GM21390 (cell line): Measurements from ENCODE around the gene CYGB.

Source experiments
- ATAC-seq: cut with Tn5 transposase; IDR thresholded peaks from one replicate; pipeline ENCODE4 v1.9.1; 2021; ENCODE audit not compliant: unreplicated experiment

Gene CYGB

DNA sequence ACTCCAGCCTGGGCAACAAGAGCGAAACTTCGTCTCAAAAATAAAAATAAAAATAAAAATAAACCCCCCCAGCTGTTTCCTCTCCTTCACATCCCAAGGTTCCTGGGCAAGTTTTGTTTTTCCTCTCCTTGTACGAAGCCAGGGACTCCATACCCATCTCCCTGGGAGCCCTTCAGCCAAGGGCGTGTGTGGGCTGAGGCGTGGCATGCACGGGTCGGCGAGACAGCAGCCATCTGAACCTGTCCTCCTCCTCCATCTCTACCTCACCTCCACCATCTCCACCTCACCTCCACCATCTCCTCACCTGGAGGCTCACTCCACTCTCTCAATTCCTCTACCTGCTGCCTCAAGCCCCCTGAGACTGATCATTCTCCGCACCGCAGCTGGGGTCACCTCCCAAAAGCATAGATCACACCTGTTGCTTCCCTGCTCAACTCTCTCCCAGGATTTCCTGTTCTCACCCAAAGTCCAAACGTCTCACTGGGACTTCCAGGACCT, 53.2 kb downstream of the CYGB start:
- ATAC-seq, result no peak

DNA sequence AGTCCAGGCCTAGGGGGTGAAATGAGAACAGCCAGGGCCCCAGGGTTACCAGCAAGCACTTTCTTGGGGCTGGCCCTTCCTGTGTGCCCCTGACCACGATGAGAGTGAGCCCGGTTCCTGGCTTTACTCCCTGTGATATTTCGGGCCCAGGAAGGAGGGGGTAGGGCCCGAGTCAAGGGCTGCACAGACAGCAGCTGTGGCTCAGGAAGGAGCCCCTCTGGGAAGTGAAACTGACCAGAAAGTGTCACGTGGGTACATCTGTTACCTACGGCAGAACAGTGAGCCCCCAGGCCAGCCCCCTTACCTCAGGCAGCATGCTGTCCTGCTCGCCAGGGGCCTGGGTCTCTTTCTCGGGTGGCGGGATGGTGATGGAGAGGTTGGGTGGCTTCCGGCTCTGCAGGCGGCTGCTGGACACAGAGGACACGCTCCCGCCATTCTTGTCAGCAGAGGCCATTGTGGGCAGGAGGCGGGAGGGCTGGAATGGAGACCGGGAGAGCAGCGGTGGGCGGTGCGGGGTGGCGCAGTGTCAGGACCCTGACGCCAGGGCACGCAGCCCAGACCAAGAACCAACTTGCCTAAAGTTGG, 56.3 kb downstream of the CYGB start:
- peak; percentile 54 for ATAC-seq

DNA sequence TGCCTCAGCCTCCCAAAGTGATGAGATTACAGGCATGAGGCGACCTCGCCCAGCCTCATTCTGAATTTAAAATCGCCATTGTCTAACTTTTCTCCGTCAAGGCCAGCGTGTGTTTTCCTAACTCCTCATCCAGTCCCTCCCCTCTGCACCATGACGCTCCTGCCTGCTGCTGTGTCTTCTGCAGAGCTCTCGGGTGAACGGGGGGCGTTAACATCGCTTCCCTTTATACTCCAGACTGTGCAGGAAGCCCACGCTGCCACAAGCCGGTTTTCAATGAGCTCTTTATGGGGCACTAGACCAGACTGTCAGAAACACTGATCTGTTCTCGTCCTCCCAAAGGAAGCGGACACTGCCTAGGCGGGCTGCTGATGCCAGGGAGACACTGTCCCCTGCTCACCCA, 56.9 kb downstream of the CYGB start:
- peak; percentile 4 for ATAC-seq

DNA sequence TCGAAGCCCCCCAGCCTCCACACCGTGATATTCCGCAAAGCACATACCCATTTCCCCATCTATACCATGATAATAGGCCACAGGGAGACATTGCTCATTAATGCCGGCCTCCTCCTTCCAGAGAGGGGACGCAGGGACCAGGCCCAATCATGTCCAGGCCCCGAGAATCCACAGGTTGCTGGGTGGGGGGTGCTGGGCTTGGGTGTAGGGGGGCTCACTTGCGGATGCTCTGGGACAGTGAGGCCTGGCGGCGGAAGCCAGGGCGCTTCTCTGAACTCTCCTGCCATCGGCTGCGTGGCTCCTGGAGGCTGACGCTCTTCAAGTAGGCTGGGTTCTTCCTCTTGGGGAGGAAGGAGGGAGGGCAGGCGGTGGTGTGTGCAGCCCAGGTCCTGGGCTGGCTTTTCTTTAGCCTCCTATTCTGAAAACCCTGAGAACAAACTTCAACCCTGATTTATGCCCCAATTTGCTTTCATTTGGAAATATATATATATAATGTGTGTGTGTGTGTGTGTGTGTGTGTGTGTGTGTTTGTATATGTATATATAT, 57.9 kb downstream of the CYGB start:
- ATAC-seq, result no peak

DNA sequence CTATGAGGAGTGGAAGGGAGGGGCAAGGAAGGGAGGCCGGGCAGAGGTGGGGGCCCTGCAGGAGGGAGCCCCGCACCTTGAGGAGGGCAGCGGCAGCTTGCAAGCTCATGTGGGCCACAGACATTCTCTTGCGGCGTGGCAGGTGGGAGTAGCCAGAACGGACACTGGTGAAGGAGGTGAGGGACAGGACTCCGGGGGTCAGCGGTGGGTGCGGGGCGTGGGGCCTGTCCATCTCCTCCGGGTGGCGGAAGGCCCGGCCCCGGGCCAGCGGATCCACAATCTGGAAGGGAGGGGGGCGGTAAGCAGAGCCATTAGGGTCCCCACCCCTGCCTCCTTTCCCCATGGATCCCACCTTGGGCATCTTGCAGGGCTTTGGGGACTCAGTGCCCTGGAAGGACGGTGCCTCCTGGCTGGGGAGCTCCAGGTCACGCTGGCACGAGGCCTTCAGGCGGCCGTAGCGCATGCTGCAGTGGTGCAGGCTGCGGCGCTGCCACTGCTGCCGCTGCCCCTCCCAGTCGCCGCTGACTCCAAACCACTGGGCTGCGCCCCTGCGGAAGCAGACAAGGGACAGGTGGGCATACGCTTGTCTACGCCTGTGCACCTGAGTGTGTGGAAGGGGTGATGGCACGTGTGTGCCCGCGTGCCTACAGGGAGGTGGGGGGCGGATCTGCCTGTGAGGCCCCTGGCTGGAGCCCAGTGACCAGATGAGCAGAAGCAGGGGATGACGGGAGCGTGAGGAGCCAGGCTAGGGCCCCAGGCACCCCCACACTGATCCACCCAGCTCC, 58.6 kb downstream of the CYGB start:
- no peak for ATAC-seq

DNA sequence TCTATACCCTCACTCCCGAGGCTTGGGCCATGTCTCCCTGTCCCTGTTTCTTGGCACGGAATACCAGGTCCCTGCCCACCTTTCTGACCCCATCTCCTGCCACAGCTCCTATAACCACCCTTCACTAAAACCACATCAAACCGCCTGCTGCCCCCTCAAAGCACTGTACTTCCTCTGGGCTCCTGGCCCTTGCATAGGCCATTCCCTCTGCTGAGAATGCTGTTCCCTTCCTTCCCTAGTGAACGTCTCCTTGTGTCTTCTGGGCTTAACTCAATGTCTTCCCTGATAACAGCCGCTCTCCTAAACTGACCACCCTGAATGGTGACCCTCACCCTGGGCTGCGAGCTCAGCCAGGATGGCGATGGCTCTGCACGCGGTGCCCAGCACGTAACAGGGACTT, 59.4 kb downstream of the CYGB start:
- no peak for ATAC-seq

DNA sequence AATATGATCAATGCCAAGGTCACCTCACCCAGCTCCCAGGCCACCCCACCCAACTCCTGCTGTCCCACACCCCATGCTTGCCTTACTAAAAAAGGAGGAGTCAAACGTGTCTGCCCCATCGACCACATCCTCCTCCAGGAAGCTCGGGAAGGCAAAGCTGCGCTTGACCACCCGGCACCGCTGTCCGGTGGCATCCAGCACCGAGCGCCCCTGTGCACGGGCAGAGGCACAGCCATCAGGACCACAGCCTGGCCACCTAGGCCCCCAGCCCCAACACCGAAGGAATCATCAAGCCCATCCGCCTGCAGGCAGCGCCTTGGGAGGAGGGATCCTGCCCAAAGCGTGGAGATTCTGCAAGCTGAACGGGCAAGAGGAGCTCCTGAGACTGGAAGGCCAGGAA, 59.9 kb downstream of the CYGB start:
- no peak for ATAC-seq
